ENCODE results near the gene ERGIC2. TPM values are rescaled to one million over a fixed set of nuclear protein-coding genes. Genes with fewer than 3 reads are reported as not detected.
"Not testable (repeated sequence)": the region's sequence is repeated elsewhere in the genome, so short reads cannot be mapped to it uniquely, and the experiment has no call there.

The ERGIC2 gene
- total RNA-seq, 1 experiment from 2014 or later, result 99.3 TPM

DNA sequence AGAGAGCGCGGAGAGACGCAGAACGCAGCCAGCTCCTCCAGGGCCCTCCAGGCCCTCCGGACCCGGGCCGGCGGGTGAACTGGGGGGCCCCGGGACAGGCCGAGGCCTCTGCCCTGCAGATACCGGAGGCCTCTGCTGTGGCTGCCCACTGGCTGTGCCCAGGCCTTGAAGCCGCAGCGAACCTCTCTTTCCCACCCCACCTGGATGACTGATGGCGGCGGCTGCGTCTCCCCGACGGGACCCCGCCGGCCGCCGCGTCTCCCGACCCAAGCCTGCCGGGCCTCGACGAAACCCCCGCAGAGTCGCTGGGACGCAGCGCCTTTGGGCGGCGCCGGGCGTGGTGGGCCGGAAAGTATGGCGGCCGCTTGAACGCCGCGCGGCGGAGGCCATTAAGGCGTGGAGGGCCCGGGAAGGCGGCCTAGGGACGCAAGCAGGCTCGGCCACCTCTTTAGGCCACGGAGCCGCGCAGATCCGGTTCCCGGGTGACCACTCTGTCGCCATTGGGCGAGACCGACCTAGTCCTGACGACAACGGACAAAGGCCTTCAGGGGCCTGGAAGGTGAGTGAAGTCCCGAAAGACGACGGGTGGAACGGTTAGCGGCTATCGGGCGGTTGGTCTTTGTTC is 8.4 kb upstream of the ERGIC2 start:
- no peak overlapping the region for H2AFZ ChIP-seq (ENCODE audit: low read length)
- no peak overlapping the region for H3K4me3 ChIP-seq (ENCODE audit: low read length)
- H4K20me1 ChIP-seq (ENCODE audit: insufficient read depth, low read depth, low read length), result no peaks in the 10 kb centered on the region
- no peaks in the 10 kb centered on the region for H3K79me2 ChIP-seq (ENCODE audit: low read length)
- DNase-seq, result no peak
- H3K36me3 ChIP-seq (ENCODE audit: insufficient read depth, low read length), result no peaks in the 10 kb centered on the region
- no peak overlapping the region for H3K27ac ChIP-seq (ENCODE audit: low read length)
- no peaks in the 10 kb centered on the region for H3K9me3 ChIP-seq (ENCODE audit: low read length)
- H3K27me3 ChIP-seq (ENCODE audit: low read length), result no peaks in the 10 kb centered on the region
- no peaks in the 10 kb centered on the region for H3K4me1 ChIP-seq (ENCODE audit: low read length)
- H3K9me2 ChIP-seq (replicated peaks; ENCODE audit: insufficient read depth, low read length), result no peaks in the 10 kb centered on the region
- no peak overlapping the region for H3K9ac ChIP-seq (ENCODE audit: low read length)
- H3K4me2 ChIP-seq (ENCODE audit: low read depth, low read length, poor library complexity, severe bottlenecking), result no peak overlapping the region

DNA sequence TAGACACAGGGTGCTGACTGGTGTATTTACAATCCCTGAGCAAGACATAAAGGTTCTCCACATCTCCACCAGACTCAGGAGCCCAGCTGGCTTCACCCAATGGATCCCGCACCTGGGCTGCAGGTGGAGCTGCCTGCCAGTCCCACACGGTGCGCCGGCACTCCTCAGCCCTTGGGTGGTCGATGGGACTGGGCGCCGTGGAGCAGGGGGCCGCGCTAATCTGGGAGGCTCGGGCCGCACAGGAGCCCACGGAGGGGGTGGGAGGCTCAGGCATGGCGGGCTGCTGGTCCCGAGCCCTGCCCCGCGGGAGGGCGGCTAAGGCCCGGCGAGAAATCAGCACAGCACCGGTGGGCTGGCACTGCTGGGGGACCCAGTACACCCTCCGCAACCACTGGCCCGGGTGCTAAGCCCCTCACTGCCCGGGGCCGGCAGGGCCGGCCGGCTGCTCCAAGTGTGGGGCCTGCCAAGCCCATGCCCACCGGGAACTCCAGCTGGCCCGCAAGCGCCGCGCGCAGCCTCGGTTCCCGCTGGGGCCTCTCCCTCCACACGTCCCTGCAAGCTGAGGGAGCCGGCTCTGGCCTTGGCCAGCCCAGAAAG is 5.2 kb upstream of the ERGIC2 start:
- not testable (repeated sequence) for H3K4me1 ChIP-seq (ENCODE audit: low read length); H3K27ac ChIP-seq (ENCODE audit: low read length); H3K9me2 ChIP-seq (replicated peaks; ENCODE audit: insufficient read depth, low read length); H3K9ac ChIP-seq (ENCODE audit: low read length); H3K27me3 ChIP-seq (ENCODE audit: low read length); H4K20me1 ChIP-seq (ENCODE audit: insufficient read depth, low read depth, low read length); H3K4me2 ChIP-seq (ENCODE audit: low read depth, low read length, poor library complexity, severe bottlenecking); H3K9me3 ChIP-seq (ENCODE audit: low read length); H2AFZ ChIP-seq (ENCODE audit: low read length); H3K36me3 ChIP-seq (ENCODE audit: insufficient read depth, low read length); H3K79me2 ChIP-seq (ENCODE audit: low read length); DNase-seq; H3K4me3 ChIP-seq (ENCODE audit: low read length)

DNA sequence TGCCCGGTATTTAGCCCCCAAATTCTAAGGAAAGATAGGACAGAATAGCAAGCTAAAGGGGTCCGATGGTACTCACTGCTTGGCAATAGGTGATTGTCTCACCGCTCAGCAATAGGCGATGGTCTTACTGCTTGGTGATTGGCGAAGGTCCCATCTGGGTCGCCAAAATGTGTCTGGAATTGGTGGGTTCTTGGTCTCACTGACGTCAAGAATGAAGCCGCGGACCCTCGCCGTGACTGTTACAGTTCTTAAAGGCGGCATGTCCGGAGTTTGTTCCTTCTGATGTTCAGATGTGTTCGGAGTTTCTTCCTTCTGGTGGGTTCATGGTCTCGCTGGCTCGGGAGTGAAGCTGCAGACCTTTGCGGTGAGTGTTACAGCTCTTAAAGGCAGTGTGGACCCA is 4.2 kb upstream of the ERGIC2 start:
- not testable (repeated sequence) for DNase-seq; H2AFZ ChIP-seq (ENCODE audit: low read length)

GRCh38 chr12:29382251-29382650 is 1.3 kb upstream of the ERGIC2 start:
- Histone ChIP-seq H3K4me3 (ENCODE audit: low read length) (no peak overlapping the region), H2AFZ (ENCODE audit: low read length) (peak overlapping the region; percentile 97; the same call in 1 of the 2 replicates), H4K20me1 (ENCODE audit: insufficient read depth, low read depth, low read length) (peaks cover 6% of the 10 kb centered on the region), H3K9me2 (replicated peaks; ENCODE audit: insufficient read depth, low read length) (no peaks in the 10 kb centered on the region), H3K4me2 (ENCODE audit: low read depth, low read length, poor library complexity, severe bottlenecking) (peak overlapping the region; percentile 98), H3K9ac (ENCODE audit: low read length) (no peak overlapping the region), H3K36me3 (ENCODE audit: insufficient read depth, low read length) (peaks cover 16% of the 10 kb centered on the region), H3K27ac (ENCODE audit: low read length) (no peak overlapping the region), H3K4me1 (ENCODE audit: low read length) (peaks cover 27% of the 10 kb centered on the region), H3K27me3 (ENCODE audit: low read length) (no peaks in the 10 kb centered on the region), H3K9me3 (ENCODE audit: low read length) (no peaks in the 10 kb centered on the region), H3K79me2 (ENCODE audit: low read length) (peaks cover 37% of the 10 kb centered on the region)
- DNase-seq, result no peak

More for the DNA sequence above, 4.2 kb upstream of the ERGIC2 start:
- not testable (repeated sequence) for H3K4me3 ChIP-seq (ENCODE audit: low read length); H3K79me2 ChIP-seq (ENCODE audit: low read length); H3K9me2 ChIP-seq (replicated peaks; ENCODE audit: insufficient read depth, low read length); H3K27me3 ChIP-seq (ENCODE audit: low read length); H3K36me3 ChIP-seq (ENCODE audit: insufficient read depth, low read length); H3K4me1 ChIP-seq (ENCODE audit: low read length); H4K20me1 ChIP-seq (ENCODE audit: insufficient read depth, low read depth, low read length); H3K4me2 ChIP-seq (ENCODE audit: low read depth, low read length, poor library complexity, severe bottlenecking); H3K9me3 ChIP-seq (ENCODE audit: low read length); H3K9ac ChIP-seq (ENCODE audit: low read length); H3K27ac ChIP-seq (ENCODE audit: low read length)

DNA sequence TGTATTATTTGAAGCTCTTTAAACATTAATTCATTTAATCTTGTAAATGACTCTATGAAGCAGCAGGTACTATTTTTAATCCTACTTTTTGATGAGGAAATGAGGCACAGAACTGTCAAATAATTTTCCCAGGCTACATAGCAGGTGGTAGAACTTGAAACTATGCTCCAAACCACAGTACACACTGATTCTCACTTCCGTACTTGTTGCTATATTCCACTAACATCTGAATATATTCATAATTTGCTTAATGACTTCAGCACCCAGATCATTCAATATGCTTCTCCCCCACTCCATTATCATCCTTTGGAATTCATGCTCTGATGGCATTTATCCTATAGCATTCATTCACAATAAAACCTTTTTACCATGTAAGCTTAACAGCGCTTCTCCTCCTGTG is 4.9 kb downstream of the ERGIC2 start:
- no peak overlapping the region for H2AFZ ChIP-seq (ENCODE audit: low read length)
- no peak overlapping the region for H3K27ac ChIP-seq (ENCODE audit: low read length)
- peaks cover 30% of the 10 kb centered on the region for H3K36me3 ChIP-seq (ENCODE audit: insufficient read depth, low read length)
- H3K4me2 ChIP-seq (ENCODE audit: low read depth, low read length, poor library complexity, severe bottlenecking), result no peak overlapping the region
- no peak overlapping the region for H3K4me3 ChIP-seq (ENCODE audit: low read length)
- H3K9me2 ChIP-seq (replicated peaks; ENCODE audit: insufficient read depth, low read length), result no peaks in the 10 kb centered on the region
- H3K9me3 ChIP-seq (ENCODE audit: low read length), result no peaks in the 10 kb centered on the region
- no peaks in the 10 kb centered on the region for H3K27me3 ChIP-seq (ENCODE audit: low read length)
- H3K4me1 ChIP-seq (ENCODE audit: low read length), result peaks cover 28% of the 10 kb centered on the region
- H4K20me1 ChIP-seq (ENCODE audit: insufficient read depth, low read depth, low read length), result peaks cover 6% of the 10 kb centered on the region
- H3K79me2 ChIP-seq (ENCODE audit: low read length), result peaks cover 95% of the 10 kb centered on the region
- H3K9ac ChIP-seq (ENCODE audit: low read length), result no peak overlapping the region
- no peak for DNase-seq

- Histone ChIP-seq H2AFZ (ENCODE audit: low read length) (no peak overlapping the region), H3K36me3 (ENCODE audit: insufficient read depth, low read length) (peaks cover 41% of the 10 kb centered on the region), H3K4me1 (ENCODE audit: low read length) (peaks cover 25% of the 10 kb centered on the region), H3K27me3 (ENCODE audit: low read length) (no peaks in the 10 kb centered on the region), H3K79me2 (ENCODE audit: low read length) (peaks cover 90% of the 10 kb centered on the region), H3K4me2 (ENCODE audit: low read depth, low read length, poor library complexity, severe bottlenecking) (no peak overlapping the region), H3K4me3 (ENCODE audit: low read length) (no peak overlapping the region), H3K27ac (ENCODE audit: low read length) (no peak overlapping the region), H4K20me1 (ENCODE audit: insufficient read depth, low read depth, low read length) (peaks cover 2% of the 10 kb centered on the region; the same call in 1 of the 2 replicates), H3K9ac (ENCODE audit: low read length) (no peak overlapping the region), H3K9me2 (replicated peaks; ENCODE audit: insufficient read depth, low read length) (no peaks in the 10 kb centered on the region), H3K9me3 (ENCODE audit: low read length) (no peaks in the 10 kb centered on the region)
- DNase-seq, result no peak
Measured at GRCh38 chr12:29374913-29375312, 6.1 kb downstream of the ERGIC2 start.

GRCh38 chr12:29374012-29374411 is 7.0 kb downstream of the ERGIC2 start:
- Histone ChIP-seq H3K4me3 (ENCODE audit: low read length) (no peak overlapping the region), H3K9me3 (ENCODE audit: low read length) (no peaks in the 10 kb centered on the region), H3K4me1 (ENCODE audit: low read length) (peaks cover 16% of the 10 kb centered on the region), H4K20me1 (ENCODE audit: insufficient read depth, low read depth, low read length) (no peaks in the 10 kb centered on the region), H3K27ac (ENCODE audit: low read length) (no peak overlapping the region), H3K4me2 (ENCODE audit: low read depth, low read length, poor library complexity, severe bottlenecking) (no peak overlapping the region), H3K79me2 (ENCODE audit: low read length) (peaks cover 88% of the 10 kb centered on the region), H3K9me2 (replicated peaks; ENCODE audit: insufficient read depth, low read length) (no peaks in the 10 kb centered on the region), H3K36me3 (ENCODE audit: insufficient read depth, low read length) (peaks cover 49% of the 10 kb centered on the region), H3K27me3 (ENCODE audit: low read length) (no peaks in the 10 kb centered on the region), H3K9ac (ENCODE audit: low read length) (no peak overlapping the region), H2AFZ (ENCODE audit: low read length) (no peak overlapping the region)
- DNase-seq, result no peak

DNA sequence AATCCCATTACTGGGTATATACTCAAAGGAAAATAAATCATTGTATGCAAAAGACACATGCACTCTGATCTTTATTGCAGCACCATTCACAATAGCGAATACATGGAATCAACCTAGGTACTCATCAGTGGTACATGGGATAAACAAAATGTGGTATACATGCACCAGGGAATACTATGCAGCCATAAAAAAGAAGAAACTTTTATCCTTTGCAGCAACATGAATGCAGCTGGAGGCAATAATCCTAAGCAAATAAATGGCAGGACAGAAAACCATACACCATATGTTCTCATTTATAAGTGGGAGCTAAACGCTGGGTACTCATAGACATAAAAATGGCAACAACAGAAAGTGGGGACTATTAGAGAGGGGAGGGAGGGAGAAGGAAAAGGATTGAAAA is 15.9 kb downstream of the ERGIC2 start:
- Histone ChIP-seq H3K79me2 (ENCODE audit: low read length) (peaks cover 74% of the 10 kb centered on the region), H2AFZ (ENCODE audit: low read length) (no peak overlapping the region), H3K4me1 (ENCODE audit: low read length) (no peaks in the 10 kb centered on the region), H3K27me3 (ENCODE audit: low read length) (no peaks in the 10 kb centered on the region), H4K20me1 (ENCODE audit: insufficient read depth, low read depth, low read length) (no peaks in the 10 kb centered on the region), H3K9me3 (ENCODE audit: low read length) (no peaks in the 10 kb centered on the region), H3K36me3 (ENCODE audit: insufficient read depth, low read length) (peaks cover 69% of the 10 kb centered on the region), H3K9me2 (replicated peaks; ENCODE audit: insufficient read depth, low read length) (no peaks in the 10 kb centered on the region), H3K4me3 (ENCODE audit: low read length) (no peak overlapping the region), H3K27ac (ENCODE audit: low read length) (no peak overlapping the region), H3K4me2 (ENCODE audit: low read depth, low read length, poor library complexity, severe bottlenecking) (no peak overlapping the region), H3K9ac (ENCODE audit: low read length) (no peak overlapping the region)
- DNase-seq, result no peak
